ENCODE data around the gene KRT72.

KRT72 gene

GRCh38 chr12:52582971-52583456 lies 18.2 kb downstream of the KRT72 start (continued):
- TF ChIP-seq ZNF548 (tag by site-specific recombination; IDR thresholded peaks at IDR 0.05) (no peak), ZNF555 (tag by site-specific recombination; conservative IDR thresholded peaks at IDR 0.05) (no peak), BCL6B (tag by site-specific recombination; IDR thresholded peaks at IDR 0.05) (no peak), KLF10 (tag by site-specific recombination; IDR thresholded peaks at IDR 0.05) (no peak), ZNF48 (tag by site-specific recombination; IDR thresholded peaks at IDR 0.05) (no peak)

- Histone ChIP-seq H3K4me3 (ENCODE audit: low read depth, low read length) (no peak overlapping the region), H3K9me3 (ENCODE audit: control insufficient read depth, insufficient read depth, low read depth, low read length) (no peaks in the 10 kb centered on the region), H3K36me3 (ENCODE audit: control insufficient read depth in 2 of 2, insufficient read depth in 1 of 2, low read length in 2 of 2) (no peaks in the 10 kb centered on the region), H3K4me1 (ENCODE audit: control insufficient read depth, insufficient read depth, low read length) (no peaks in the 10 kb centered on the region), H3K27ac (ENCODE audit: extremely low read depth, low read depth, low read length) (no peak overlapping the region)
- POLR2A ChIA-PET: no interaction called here
- CTCF ChIA-PET: interaction anchor here (0.5 to 9.9 kb wide), 22 partner anchors 9 to 436 kb away, joined by 3 to 127 read pairs (median 4); no protein-coding TSS in a partner anchor
- TF ChIP-seq ZNF404 (tag by site-specific recombination; IDR thresholded peaks at IDR 0.05) (no peak), ZNF335 (tag by site-specific recombination; conservative IDR thresholded peaks at IDR 0.05) (peak; percentile 83; the same call in 1 of the 2 replicates)
Measured at GRCh38 chr12:52582486-52582885, 18.8 kb downstream of the KRT72 start.

- TF ChIP-seq PRDM1 (tag by site-specific recombination; IDR thresholded peaks at IDR 0.05) (0 out of 2 replicates have a peak, but pooled peaks have one; percentile 31), ZNF19 (tag by site-specific recombination; IDR thresholded peaks at IDR 0.05; ENCODE audit: low read depth) (no peak)
- ChIA-PET POLR2A (no interaction called here), CTCF (interaction anchor here (0.8 to 9.9 kb wide), 14 partner anchors 10 to 439 kb away, joined by 3 to 127 read pairs (median 5); no protein-coding TSS in a partner anchor)
- H3K27ac ChIP-seq (ENCODE audit: extremely low read depth, low read depth, low read length): no peak overlapping the region
- H3K4me1 ChIP-seq (ENCODE audit: control insufficient read depth, insufficient read depth, low read length): no peaks in the 10 kb centered on the region
- no peaks in the 10 kb centered on the region for H3K36me3 ChIP-seq (ENCODE audit: control insufficient read depth in 2 of 2, insufficient read depth in 1 of 2, low read length in 2 of 2)
- no peak overlapping the region for H3K4me3 ChIP-seq (ENCODE audit: low read depth, low read length)
- no peaks in the 10 kb centered on the region for H3K9me3 ChIP-seq (ENCODE audit: control insufficient read depth, insufficient read depth, low read depth, low read length)
Measured at GRCh38 chr12:52581481-52581880, 19.8 kb downstream of the KRT72 start.

GRCh38 chr12:52581066-52581465 lies 20.2 kb downstream of the KRT72 start:
- no peaks in the 10 kb centered on the region for H3K9me3 ChIP-seq (ENCODE audit: control insufficient read depth, insufficient read depth, low read depth, low read length)
- CTCF ChIA-PET: interaction anchor here (0.7 to 9.9 kb wide), 10 partner anchors 9 to 439 kb away, joined by 3 to 127 read pairs (median 8); no protein-coding TSS in a partner anchor
- H3K27ac ChIP-seq (ENCODE audit: extremely low read depth, low read depth, low read length): no peak overlapping the region
- H3K4me1 ChIP-seq (ENCODE audit: control insufficient read depth, insufficient read depth, low read length): no peaks in the 10 kb centered on the region
- no peak overlapping the region for H3K4me3 ChIP-seq (ENCODE audit: low read depth, low read length)
- POLR2A ChIA-PET: no interaction called here
- no peaks in the 10 kb centered on the region for H3K36me3 ChIP-seq (ENCODE audit: control insufficient read depth in 2 of 2, insufficient read depth in 1 of 2, low read length in 2 of 2)
- no peak for TF ChIP-seq ZNF280C (tag by site-specific recombination; IDR thresholded peaks at IDR 0.05)
- TF ChIP-seq ZNF654 (tag by site-specific recombination; IDR thresholded peaks at IDR 0.05; ENCODE audit: low read depth): no peak
- TF ChIP-seq ZBTB1 (tag by site-specific recombination; IDR thresholded peaks at IDR 0.05): no peak
- no peak for TF ChIP-seq ZNF121 (tag by site-specific recombination; IDR thresholded peaks at IDR 0.05)
- TF ChIP-seq YY1 (tag by site-specific recombination; IDR thresholded peaks at IDR 0.05): no peak

All from HEK293 (cell line).